ENCODE data around the gene GBA2.

GBA2 gene

GRCh38 chr9:35738186-35738585, 10.8 kb downstream of the GBA2 start:
- DNase-seq (ENCODE audit: low spot score) = no peak

- DNase-seq (ENCODE audit: low spot score) = no peak
Measured at GRCh38 chr9:35737143-35737542, 11.9 kb downstream of the GBA2 start.

- DNase-seq (ENCODE audit: low spot score) = peak; percentile 80
Measured at GRCh38 chr9:35736201-35736633, 12.8 kb downstream of the GBA2 start.

- DNase-seq (ENCODE audit: low spot score) = no peak
Measured at GRCh38 chr9:35734096-35734495, 14.9 kb downstream of the GBA2 start.

- peak; percentile 88 for DNase-seq (ENCODE audit: low spot score)
Measured at GRCh38 chr9:35732800-35733541, 16.1 kb downstream of the GBA2 start.

GRCh38 chr9:35732185-35732799, 16.7 kb downstream of the GBA2 start, which contains the start of the genes CREB3 and TLN1:
Gene CREB3 (plus strand): TSS chr9:35732666. CDS start chr9:35732773, 107 bp downstream.
Gene TLN1 (minus strand): TSS chr9:35732195. CDS start chr9:35725694, 6,501 bp downstream.
- peak; percentile 100 for DNase-seq (ENCODE audit: low spot score)

GRCh38 chr9:35731415-35732184, 17.4 kb downstream of the GBA2 start:
- DNase-seq (ENCODE audit: low spot score) = no peak

GRCh38 chr9:35730486-35730854, 18.6 kb downstream of the GBA2 start:
- DNase-seq (ENCODE audit: low spot score) = no peak

- peak; percentile 84 for DNase-seq (ENCODE audit: low spot score)
Measured at GRCh38 chr9:35729700-35730485, 19.1 kb downstream of the GBA2 start.

- DNase-seq (ENCODE audit: low spot score) = no peak
Measured at GRCh38 chr9:35729101-35729500, 19.9 kb downstream of the GBA2 start.

- DNase-seq (ENCODE audit: low spot score) = no peak
Measured at GRCh38 chr9:35728041-35728971, 20.7 kb downstream of the GBA2 start.

GRCh38 chr9:35727676-35728040, 21.4 kb downstream of the GBA2 start:
- no peak for DNase-seq (ENCODE audit: low spot score)

- no peak for DNase-seq (ENCODE audit: low spot score)
Measured at GRCh38 chr9:35726931-35727330, 22.1 kb downstream of the GBA2 start.

- no peak for DNase-seq (ENCODE audit: low spot score)
Measured at GRCh38 chr9:35725362-35725761, 23.7 kb downstream of the GBA2 start.

GRCh38 chr9:35723908-35724307, 25.1 kb downstream of the GBA2 start:
- no peak for DNase-seq (ENCODE audit: low spot score)

GRCh38 chr9:35723426-35723825, 25.6 kb downstream of the GBA2 start:
- DNase-seq (ENCODE audit: low spot score) = no peak

- DNase-seq (ENCODE audit: low spot score) = no peak
Measured at GRCh38 chr9:35719546-35719945, 29.5 kb downstream of the GBA2 start.

GRCh38 chr9:35718721-35719511, 30.1 kb downstream of the GBA2 start:
- no peak for DNase-seq (ENCODE audit: low spot score)

- no peak for DNase-seq (ENCODE audit: low spot score)
Measured at GRCh38 chr9:35717132-35717870, 31.7 kb downstream of the GBA2 start.

Measured in COLO829 (cell line).